Skeletal muscle tissue (tissue), 4 donors: ENCODE data around the gene CALR3. TPM values are rescaled to one million over a fixed set of nuclear protein-coding genes. Genes with fewer than 3 reads are reported as not detected.

Experiments
- H3K27ac ChIP-seq: one replicate; pipeline ENCODE4 v1.7.0; 2013; ENCODE audit warnings: mild to moderate bottlenecking, low read depth, low read length, inconsistent platforms
- H3K27me3 ChIP-seq, 3 donors: one replicate each; pipeline ENCODE4 v1.7.0; 2013; ENCODE audit warnings: low read length in 3 of 3; ENCODE audit not compliant: control insufficient read depth in 3 of 3, insufficient read depth in 3 of 3
- H3K36me3 ChIP-seq, 3 donors: one replicate each; pipeline ENCODE4 v1.7.0; 2013; ENCODE audit warnings: low read length in 3 of 3; ENCODE audit not compliant: control insufficient read depth in 3 of 3, insufficient read depth in 3 of 3
- H3K4me1 ChIP-seq, 3 donors: one replicate each; pipeline ENCODE4 v1.7.0; 2013; ENCODE audit warnings: low read length in 3 of 3, mild to moderate bottlenecking in 3 of 3; ENCODE audit not compliant: control insufficient read depth in 3 of 3, insufficient read depth in 3 of 3
- H3K4me3 ChIP-seq, 3 donors: one replicate each; pipeline ENCODE4 v1.7.0; 2013; ENCODE audit warnings: low read length in 3 of 3
- H3K9ac ChIP-seq, 3 donors: one replicate each; pipeline ENCODE4 v1.7.0; 2013; ENCODE audit warnings: low read length in 3 of 3, mild to moderate bottlenecking in 3 of 3, moderate library complexity in 2 of 3, low read depth in 1 of 3
- H3K9me3 ChIP-seq, 3 donors: one replicate each; pipeline ENCODE4 v1.7.0; 2013; ENCODE audit warnings: low read length in 3 of 3; ENCODE audit not compliant: control insufficient read depth in 3 of 3
- total RNA-seq: library from RNA; depleted of rRNA; stranded (reverse); fragments of >200 nt; gene quantifications from one replicate; pipeline ENCODE4 v1.2.3, GENCODE V29; 2014
- donor health status: Osteomylitis.

CALR3 gene
- total RNA-seq, 1 donor from 2014 or later, result under 0.01 TPM

GRCh38 chr19:16535381-16535780 is 39.4 kb upstream of the CALR3 start:
- Histone ChIP-seq H3K27ac (no peak overlapping the region), H3K36me3 (peaks cover 55 to 63% (median 59%) of the 10 kb centered on the region in 3 donors), H3K9ac (no peak overlapping the region), H3K9me3 (no peaks in the 10 kb centered on the region), H3K4me1 (peaks cover 7 to 8% (median 8%) of the 10 kb centered on the region in 3 donors), H3K4me3 (no peak overlapping the region), H3K27me3 (no peaks in the 10 kb centered on the region)

DNA sequence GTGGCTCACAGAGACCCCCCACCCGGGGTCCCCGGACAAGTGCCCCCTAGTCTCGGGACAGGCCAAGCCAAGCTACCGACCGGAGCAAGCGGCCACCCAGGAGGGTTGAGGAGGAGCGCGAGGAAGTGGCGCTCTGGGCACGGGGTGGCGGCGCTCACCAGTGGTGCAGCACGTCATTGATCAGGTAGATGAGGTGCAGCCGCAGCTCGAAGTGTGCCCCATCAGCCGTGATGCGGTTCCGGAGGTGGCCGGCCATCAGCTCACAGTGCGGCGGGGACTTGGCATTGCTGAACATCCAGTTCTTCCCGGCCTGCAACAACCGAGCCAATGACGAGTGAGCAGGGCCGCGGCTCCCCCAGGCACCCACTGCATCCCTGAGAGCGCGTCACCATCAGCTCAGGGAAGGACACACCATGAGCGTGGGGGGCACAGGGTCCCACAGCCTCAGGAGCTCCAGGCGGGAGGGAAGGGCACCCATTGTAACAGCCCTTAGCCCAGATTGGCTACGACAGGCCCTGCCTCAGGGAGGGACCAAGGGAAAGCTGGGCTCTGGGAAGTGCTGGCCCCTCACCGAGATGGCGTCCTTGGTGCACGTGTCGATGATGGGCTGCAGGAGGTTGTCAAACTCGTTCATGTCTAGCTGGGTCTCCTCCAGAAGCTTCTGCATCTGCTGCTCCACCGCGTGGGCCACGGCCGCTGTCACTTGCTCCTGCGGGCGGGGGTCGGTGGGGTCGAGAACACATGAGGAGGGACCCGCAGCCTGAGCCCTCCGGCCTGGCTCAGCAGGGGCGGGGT is 36.7 kb upstream of the CALR3 start:
- H3K4me3 ChIP-seq, result no peak overlapping the region
- no peaks in the 10 kb centered on the region for H3K9me3 ChIP-seq
- H3K9ac ChIP-seq, result no peak overlapping the region
- peaks cover 0 to 2% (median 0%) of the 10 kb centered on the region in 3 donors for H3K4me1 ChIP-seq
- H3K36me3 ChIP-seq, result peaks cover 73 to 75% (median 75%) of the 10 kb centered on the region in 3 donors
- H3K27ac ChIP-seq, result no peak overlapping the region
- no peaks in the 10 kb centered on the region for H3K27me3 ChIP-seq

DNA sequence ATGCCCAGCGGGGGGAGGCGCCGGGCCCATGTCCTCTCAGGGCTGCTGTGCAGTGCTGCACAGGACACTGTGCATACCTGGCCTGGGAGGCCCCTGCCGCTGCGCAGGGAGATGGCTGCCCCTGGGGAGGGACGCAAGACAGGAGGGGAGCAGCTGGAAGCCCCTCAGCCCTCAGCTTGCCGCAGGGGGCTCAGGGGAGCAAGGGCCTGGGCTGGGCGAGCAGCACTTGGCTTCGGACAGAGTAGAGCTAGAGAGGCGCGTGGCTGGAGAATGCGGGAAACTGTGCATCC is 35.4 kb upstream of the CALR3 start:
- Histone ChIP-seq H3K9me3 (no peaks in the 10 kb centered on the region), H3K9ac (no peak overlapping the region), H3K27me3 (no peaks in the 10 kb centered on the region), H3K27ac (no peak overlapping the region), H3K4me1 (peaks cover 0 to 2% (median 0%) of the 10 kb centered on the region in 3 donors), H3K36me3 (peaks cover 80 to 85% (median 81%) of the 10 kb centered on the region in 3 donors), H3K4me3 (no peak overlapping the region)

DNA sequence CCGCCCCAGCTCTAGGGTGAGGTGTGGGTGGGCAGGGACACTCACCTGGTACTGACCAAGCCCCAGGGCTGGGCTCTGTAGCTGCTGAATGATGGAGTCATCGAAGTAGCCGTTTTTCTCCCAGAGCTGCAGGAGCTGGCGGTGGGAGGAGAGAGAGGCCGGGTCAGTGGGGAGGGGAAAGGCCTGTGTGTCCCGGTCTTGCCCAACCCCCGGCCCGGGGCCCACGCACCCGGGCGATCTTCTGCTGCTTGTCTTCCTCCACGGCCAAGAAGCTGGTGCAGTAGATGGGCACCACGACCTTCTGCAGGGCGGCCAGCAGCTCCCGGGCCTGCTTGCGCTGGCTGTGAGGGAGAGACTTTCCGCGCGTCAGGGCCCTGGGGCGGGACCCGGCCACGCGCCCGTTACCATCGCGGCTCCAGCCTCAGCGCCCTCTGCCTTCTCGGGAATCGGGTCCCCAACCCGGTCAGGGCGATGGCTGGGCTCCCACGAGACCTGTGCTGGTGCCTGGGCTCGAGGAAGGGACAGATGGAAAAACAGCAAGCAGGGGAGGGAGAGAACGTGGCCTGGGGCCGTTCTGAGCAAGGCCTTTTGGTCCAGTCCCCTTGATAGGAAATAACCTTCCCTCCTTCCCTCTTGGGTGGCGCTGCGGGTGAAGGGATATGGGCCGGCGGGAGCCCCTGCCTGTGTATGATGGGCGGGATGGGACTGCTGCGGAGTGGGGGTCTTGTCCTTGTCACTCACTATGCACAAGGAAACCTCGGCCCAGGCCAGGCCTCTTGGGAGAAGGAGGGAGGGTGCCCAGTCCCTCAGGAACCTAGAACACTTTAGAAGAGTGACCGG is 34.8 kb upstream of the CALR3 start:
- no peak overlapping the region for H3K27ac ChIP-seq

DNA sequence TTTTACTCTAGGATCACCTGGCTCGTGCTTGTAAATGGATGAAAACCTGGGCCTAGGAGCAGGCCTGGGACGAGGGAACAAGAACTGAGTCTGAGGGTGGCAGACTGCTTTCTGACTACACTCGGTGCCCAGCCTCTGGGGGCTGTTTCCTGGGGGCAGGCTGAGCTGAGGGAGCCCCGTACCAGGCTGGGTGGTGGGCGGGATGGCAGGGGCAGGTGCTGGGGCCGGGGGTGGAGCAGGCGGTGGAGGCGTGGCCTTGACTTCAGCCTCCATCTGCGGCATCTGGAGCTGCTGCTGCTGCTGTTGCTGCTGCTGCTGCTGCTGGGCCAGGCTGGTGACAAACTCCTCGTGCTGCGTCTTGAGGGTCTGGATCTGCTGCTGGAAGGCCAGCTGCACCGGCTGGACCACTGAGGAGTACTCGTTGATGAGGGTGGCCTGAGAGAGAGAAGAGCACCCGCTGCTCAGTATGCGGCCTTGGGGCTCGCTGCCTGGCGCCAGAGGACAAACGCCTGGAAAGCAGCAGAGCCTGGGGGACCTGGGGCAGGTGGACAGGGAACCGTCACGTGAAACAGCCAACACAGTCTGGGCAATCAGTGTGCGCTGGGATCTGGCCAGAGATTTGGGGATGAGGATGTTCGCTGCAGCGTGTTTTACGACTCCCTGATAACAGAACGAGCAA is 33.6 kb upstream of the CALR3 start:
- peaks cover 73 to 84% (median 82%) of the 10 kb centered on the region in 3 donors for H3K36me3 ChIP-seq
- no peak overlapping the region for H3K4me3 ChIP-seq
- H3K9ac ChIP-seq, result no peak overlapping the region
- H3K9me3 ChIP-seq, result no peaks in the 10 kb centered on the region
- H3K27ac ChIP-seq, result no peak overlapping the region
- peaks cover 0 to 2% (median 0%) of the 10 kb centered on the region in 3 donors for H3K4me1 ChIP-seq
- no peaks in the 10 kb centered on the region for H3K27me3 ChIP-seq

More for the DNA sequence above, 34.8 kb upstream of the CALR3 start:
- Histone ChIP-seq H3K36me3 (peaks cover 81 to 84% (median 82%) of the 10 kb centered on the region in 3 donors), H3K9ac (no peak overlapping the region), H3K4me3 (no peak overlapping the region), H3K4me1 (peaks cover 0 to 2% (median 0%) of the 10 kb centered on the region in 3 donors), H3K9me3 (no peaks in the 10 kb centered on the region), H3K27me3 (no peaks in the 10 kb centered on the region)

DNA sequence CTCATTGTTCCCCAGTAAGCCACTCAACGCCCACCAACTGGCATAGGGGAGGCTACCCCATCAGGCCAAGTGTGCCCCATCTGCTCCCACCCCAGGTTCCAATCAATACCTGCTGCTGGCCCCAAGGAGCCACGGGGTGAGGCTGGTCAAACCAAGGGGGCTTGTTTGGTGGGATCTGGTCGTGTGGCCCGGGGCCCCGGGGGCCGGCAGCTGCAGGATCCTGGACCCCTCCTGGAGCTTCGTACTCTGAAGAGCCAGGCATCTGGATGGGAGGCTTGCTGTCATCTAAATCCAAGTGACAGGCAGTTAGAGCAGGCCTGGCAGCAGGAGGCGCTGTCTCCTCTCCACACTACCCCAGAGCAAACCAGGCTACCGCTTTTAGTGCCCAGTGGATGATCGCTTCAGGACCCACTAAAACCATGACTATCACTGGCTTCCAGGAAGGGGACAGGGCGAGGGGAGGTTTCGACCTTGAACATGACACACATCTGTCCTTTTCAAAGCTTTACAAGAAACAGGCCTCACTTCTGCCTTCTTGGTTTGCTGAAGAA is 32.1 kb upstream of the CALR3 start:
- H3K27ac ChIP-seq, result no peak overlapping the region
- H3K27me3 ChIP-seq, result no peaks in the 10 kb centered on the region
- no peaks in the 10 kb centered on the region for H3K9me3 ChIP-seq
- H3K4me1 ChIP-seq, result peaks cover 0 to 2% (median 0%) of the 10 kb centered on the region in 3 donors
- no peak overlapping the region for H3K9ac ChIP-seq
- H3K36me3 ChIP-seq, result peaks cover 71 to 86% (median 84%) of the 10 kb centered on the region in 3 donors
- no peak overlapping the region for H3K4me3 ChIP-seq

GRCh38 chr19:16527334-16527935 is 31.5 kb upstream of the CALR3 start:
- Histone ChIP-seq H3K9me3 (no peaks in the 10 kb centered on the region), H3K27ac (no peak overlapping the region), H3K36me3 (peaks cover 71 to 86% (median 84%) of the 10 kb centered on the region in 3 donors), H3K9ac (no peak overlapping the region), H3K4me1 (peaks cover 0 to 2% (median 0%) of the 10 kb centered on the region in 3 donors), H3K27me3 (no peaks in the 10 kb centered on the region), H3K4me3 (no peak overlapping the region)

DNA sequence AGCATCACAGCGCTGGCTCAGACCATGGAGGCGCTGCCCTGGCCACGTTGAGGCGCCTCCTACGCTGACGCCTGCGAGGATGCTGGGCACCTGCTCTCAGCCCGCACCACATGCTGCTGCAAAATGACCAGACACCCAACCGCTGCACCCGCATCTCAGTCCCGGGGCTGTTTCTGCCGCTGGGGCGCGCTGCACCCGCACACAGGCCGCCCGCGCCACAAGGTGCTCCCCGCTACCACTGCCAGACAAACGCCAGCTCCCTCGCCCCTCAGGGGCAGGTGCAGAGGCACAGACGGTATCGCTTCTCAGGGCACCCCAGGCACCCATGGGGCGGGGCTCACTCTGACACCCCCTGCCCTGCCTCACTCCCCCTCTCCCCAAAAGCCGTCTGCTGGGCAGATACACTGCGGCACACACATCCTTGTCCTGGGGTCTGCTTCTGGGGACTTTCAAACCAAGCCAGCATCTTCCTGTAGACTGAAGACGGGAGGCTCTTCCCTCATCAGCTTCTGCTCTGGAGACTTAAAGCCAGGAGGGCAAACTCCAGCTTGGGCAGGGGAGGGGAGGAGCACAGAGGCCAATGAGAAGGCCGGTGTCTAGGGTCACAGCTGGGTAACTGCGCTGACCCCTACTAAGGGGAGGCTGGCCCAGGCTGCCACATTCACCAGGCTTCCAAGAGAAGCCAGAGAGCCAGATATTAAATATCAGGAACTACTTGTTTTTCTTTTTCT is 29.9 kb upstream of the CALR3 start:
- Histone ChIP-seq H3K36me3 (peaks cover 69 to 81% (median 80%) of the 10 kb centered on the region in 3 donors), H3K27ac (no peak overlapping the region)

More for the DNA sequence above, 29.9 kb upstream of the CALR3 start:
- no peak overlapping the region for H3K4me3 ChIP-seq
- H3K9ac ChIP-seq, result no peak overlapping the region
- H3K27me3 ChIP-seq, result no peaks in the 10 kb centered on the region
- no peaks in the 10 kb centered on the region for H3K9me3 ChIP-seq
- H3K4me1 ChIP-seq, result peaks cover 0 to 2% (median 0%) of the 10 kb centered on the region in 3 donors
